HepG2 (cell line): ENCODE data around the gene WSB2.

Experiments
- CTCF ChIP-seq: sonication (generic); formaldehyde crosslinking; IDR thresholded peaks from 2 replicates; pipeline ENCODE4 v1.5.0; 2020; ENCODE audit warnings: mild to moderate bottlenecking, missing genetic modification reagents, moderate library complexity
- DDIT3 ChIP-seq: sonication (generic); formaldehyde crosslinking; IDR thresholded peaks from 2 replicates; pipeline ENCODE4 v1.4.0; 2020; ENCODE audit warnings: mild to moderate bottlenecking, missing genetic modification reagents
- FOSL2 ChIP-seq: sonication (generic); formaldehyde crosslinking; IDR thresholded peaks from 2 replicates; pipeline ENCODE4 v1.4.0; 2020; ENCODE audit warnings: missing genetic modification reagents
- GMEB2 ChIP-seq: IDR thresholded peaks from 2 replicates; pipeline ENCODE4 v1.6.1; 2016; ENCODE audit warnings: missing biosample characterization, missing genetic modification reagents, low read depth
- POLR2A ChIP-seq, 2 experiments: IDR thresholded peaks; 2 replicates each; pipeline ENCODE4 v1.6.1; 2011; ENCODE audit warnings: low read depth in 2 of 2, low read length in 2 of 2, mild to moderate bottlenecking in 1 of 2, moderate library complexity in 1 of 2; ENCODE audit not compliant: insufficient read depth in 1 of 2
- RAD51 ChIP-seq: fragments of 450-650 bp; IDR thresholded peaks from 2 replicates; pipeline ENCODE4 v1.6.1; 2016; ENCODE audit warnings: borderline replicate concordance
- RBM39 ChIP-seq: fragments of 200-400 bp; formaldehyde crosslinking; IDR thresholded peaks from one replicate; pipeline ENCODE4 v1.6.1; 2018; ENCODE audit warnings: antibody characterized with exemption, mild to moderate bottlenecking, low read depth, low read length; ENCODE audit not compliant: poor library complexity, severe bottlenecking
- SAFB2 ChIP-seq: sonication (generic); formaldehyde crosslinking; IDR thresholded peaks from 2 replicates; pipeline ENCODE4 v1.5.1; 2020; ENCODE audit warnings: missing genetic modification reagents, low read depth, mild to moderate bottlenecking, borderline replicate concordance
- ZHX1 ChIP-seq: sonication (generic); formaldehyde crosslinking; IDR thresholded peaks from 2 replicates; pipeline ENCODE4 v1.8.1; 2022; ENCODE audit warnings: low read depth, mild to moderate bottlenecking, missing genetic modification reagents
- ZNF207 ChIP-seq: fragments of 450-650 bp; IDR thresholded peaks from 2 replicates; pipeline ENCODE4 v1.6.1; 2016; ENCODE audit warnings: antibody characterized with exemption, borderline replicate concordance

GRCh38 chr12:117998719-117999118, 62.3 kb downstream of the WSB2 start:
- TF ChIP-seq DDIT3 (CRISPR knock-in tag) (no peak), SAFB2 (CRISPR knock-in tag) (no peak), RBM39 (no peak), POLR2A (IDR thresholded peaks at IDR 0.05; ENCODE audit: insufficient read depth in 1 of 2, low read depth in 2 of 2, low read length in 2 of 2) (no peak), ZNF207 (no peak), GMEB2 (CRISPR knock-in tag) (no peak), FOSL2 (no peak), ZHX1 (no peak), CTCF (CRISPR knock-in tag) (no peak), RAD51 (no peak)
